ENCODE data around the gene RPS6KB2.

RPS6KB2 gene

DNA sequence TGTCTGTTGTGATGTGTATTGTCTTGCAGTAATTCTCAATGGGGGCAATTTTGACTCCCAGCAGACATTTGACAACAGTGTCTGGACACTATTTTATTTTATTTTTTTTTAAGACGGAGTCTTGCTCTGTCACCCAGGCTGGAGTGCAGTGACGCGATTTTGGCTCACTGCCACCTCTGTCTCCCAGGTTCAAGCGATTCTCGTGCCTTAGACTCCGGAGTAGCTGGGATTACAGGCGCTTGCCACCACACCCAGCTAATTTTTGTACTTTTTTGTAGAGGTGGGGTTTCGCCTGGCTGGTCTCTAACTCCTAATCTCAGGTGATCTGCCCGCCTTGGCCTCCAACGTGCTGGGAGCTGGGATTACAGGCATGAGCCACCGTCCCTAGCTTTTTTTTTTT lies 1.4 kb downstream of the RPS6KB2 start:
- no peak overlapping the region for H3K4me3 ChIP-seq (ENCODE audit: severe bottlenecking)
- no peak for DNase-seq (ENCODE audit: low spot score)
- ATAC-seq (ENCODE audit: low read depth) = no peak
- TF ChIP-seq, protein P1, sequence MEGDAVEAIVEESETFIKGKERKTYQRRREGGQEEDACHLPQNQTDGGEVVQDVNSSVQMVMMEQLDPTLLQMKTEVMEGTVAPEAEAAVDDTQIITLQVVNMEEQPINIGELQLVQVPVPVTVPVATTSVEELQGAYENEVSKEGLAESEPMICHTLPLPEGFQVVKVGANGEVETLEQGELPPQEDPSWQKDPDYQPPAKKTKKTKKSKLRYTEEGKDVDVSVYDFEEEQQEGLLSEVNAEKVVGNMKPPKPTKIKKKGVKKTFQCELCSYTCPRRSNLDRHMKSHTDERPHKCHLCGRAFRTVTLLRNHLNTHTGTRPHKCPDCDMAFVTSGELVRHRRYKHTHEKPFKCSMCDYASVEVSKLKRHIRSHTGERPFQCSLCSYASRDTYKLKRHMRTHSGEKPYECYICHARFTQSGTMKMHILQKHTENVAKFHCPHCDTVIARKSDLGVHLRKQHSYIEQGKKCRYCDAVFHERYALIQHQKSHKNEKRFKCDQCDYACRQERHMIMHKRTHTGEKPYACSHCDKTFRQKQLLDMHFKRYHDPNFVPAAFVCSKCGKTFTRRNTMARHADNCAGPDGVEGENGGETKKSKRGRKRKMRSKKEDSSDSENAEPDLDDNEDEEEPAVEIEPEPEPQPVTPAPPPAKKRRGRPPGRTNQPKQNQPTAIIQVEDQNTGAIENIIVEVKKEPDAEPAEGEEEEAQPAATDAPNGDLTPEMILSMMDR (IDR thresholded peaks at IDR 0.05; ENCODE audit: poor library complexity, severe bottlenecking) = no peak
- H3K4me1 ChIP-seq (ENCODE audit: insufficient read depth, poor library complexity, severe bottlenecking) = peaks cover 4% of the 10 kb centered on the region
- peak overlapping the region; percentile 39 for H3K27ac ChIP-seq (ENCODE audit: poor library complexity, severe bottlenecking)
- no peaks in the 10 kb centered on the region for H3K9me3 ChIP-seq (ENCODE audit: severe bottlenecking)
- no peaks in the 10 kb centered on the region for H3K27me3 ChIP-seq (ENCODE audit: insufficient read depth, poor library complexity, severe bottlenecking)
- H3K36me3 ChIP-seq (ENCODE audit: low read depth) = peaks cover 54% of the 10 kb centered on the region

DNA sequence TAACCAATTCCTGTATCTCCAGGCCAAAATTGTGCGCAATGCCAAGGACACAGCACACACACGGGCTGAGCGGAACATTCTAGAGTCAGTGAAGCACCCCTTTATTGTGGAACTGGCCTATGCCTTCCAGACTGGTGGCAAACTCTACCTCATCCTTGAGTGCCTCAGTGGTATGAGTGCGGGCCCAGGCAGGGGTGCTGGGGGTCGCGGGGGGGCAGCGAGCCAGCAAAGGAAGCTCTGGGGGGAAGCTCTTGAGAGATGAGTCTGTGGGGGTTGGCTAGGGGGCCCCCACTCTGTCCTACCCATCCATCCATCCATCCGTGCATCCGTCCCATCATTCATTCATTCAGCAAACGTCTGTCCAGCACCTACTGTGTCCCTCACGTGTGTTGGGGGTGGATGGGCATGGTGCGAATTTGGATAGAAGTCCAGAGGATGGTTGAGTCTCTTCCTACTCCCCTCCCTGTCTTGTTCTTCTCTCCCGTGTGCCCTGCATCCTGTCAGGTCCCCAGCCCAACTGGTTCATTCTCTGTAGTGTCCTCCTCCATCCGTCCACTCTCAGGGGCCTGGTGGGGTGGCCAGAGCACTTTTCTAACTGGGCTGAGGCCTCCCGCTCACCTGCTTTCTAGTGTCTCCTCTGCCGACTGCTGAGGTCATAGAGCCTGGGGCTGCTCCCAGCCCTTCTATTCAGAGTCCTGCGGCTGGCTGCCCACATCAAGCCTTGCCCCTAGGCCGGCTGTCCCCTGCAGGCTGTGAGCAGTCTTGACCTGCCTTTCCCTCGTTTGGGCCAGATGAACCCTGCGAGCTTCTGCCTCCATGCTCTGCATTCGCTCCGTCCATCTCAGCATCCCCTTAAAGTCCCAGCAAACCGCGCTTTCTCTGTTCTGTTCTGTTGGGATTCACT lies 3.3 kb downstream of the RPS6KB2 start:
- ATAC-seq (ENCODE audit: low read depth) (no peak), DNase-seq (ENCODE audit: low spot score) (no peak)
- Histone ChIP-seq H3K9me3 (ENCODE audit: severe bottlenecking) (no peaks in the 10 kb centered on the region), H3K27me3 (ENCODE audit: insufficient read depth, poor library complexity, severe bottlenecking) (no peaks in the 10 kb centered on the region), H3K36me3 (ENCODE audit: low read depth) (peaks cover 54% of the 10 kb centered on the region), H3K4me1 (ENCODE audit: insufficient read depth, poor library complexity, severe bottlenecking) (peaks cover 4% of the 10 kb centered on the region), H3K4me3 (ENCODE audit: severe bottlenecking) (no peak overlapping the region), H3K27ac (ENCODE audit: poor library complexity, severe bottlenecking) (no peak overlapping the region)
- TF ChIP-seq, protein P1 (IDR thresholded peaks at IDR 0.05; ENCODE audit: poor library complexity, severe bottlenecking) = no peak

DNA sequence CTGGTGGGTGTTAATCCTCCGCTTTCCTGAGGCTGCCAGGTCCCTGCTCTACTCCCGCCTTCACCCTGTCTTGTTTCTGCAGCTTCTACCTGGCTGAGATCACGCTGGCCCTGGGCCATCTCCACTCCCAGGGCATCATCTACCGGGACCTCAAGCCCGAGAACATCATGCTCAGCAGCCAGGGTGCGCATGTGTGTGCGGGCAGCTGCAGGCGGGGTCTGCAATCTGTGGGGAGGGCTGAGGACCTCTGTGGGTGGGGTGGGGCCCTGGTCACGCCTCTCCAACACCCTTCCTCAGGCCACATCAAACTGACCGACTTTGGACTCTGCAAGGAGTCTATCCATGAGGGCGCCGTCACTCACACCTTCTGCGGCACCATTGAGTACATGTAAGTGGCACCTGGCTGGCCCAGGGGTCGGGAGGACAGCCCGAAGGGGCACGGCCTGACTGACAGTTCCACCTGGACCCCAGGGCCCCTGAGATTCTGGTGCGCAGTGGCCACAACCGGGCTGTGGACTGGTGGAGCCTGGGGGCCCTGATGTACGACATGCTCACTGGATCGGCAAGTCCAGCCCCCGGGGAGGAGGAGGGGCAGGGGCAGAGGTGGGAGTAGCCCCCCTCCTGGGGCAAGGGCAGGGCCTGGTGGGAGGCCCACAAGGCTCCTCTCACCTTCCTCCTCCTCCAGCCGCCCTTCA lies 4.5 kb downstream of the RPS6KB2 start:
- peaks cover 57% of the 10 kb centered on the region for H3K36me3 ChIP-seq (ENCODE audit: low read depth)
- no peaks in the 10 kb centered on the region for H3K27me3 ChIP-seq (ENCODE audit: insufficient read depth, poor library complexity, severe bottlenecking)
- H3K9me3 ChIP-seq (ENCODE audit: severe bottlenecking) = no peaks in the 10 kb centered on the region
- DNase-seq (ENCODE audit: low spot score) (no peak), ATAC-seq (ENCODE audit: low read depth) (no peak)
- H3K4me3 ChIP-seq (ENCODE audit: severe bottlenecking) = no peak overlapping the region
- H3K27ac ChIP-seq (ENCODE audit: poor library complexity, severe bottlenecking) = no peak overlapping the region
- H3K4me1 ChIP-seq (ENCODE audit: insufficient read depth, poor library complexity, severe bottlenecking) = peaks cover 4% of the 10 kb centered on the region
- TF ChIP-seq, protein P1 (IDR thresholded peaks at IDR 0.05; ENCODE audit: poor library complexity, severe bottlenecking) = no peak

DNA sequence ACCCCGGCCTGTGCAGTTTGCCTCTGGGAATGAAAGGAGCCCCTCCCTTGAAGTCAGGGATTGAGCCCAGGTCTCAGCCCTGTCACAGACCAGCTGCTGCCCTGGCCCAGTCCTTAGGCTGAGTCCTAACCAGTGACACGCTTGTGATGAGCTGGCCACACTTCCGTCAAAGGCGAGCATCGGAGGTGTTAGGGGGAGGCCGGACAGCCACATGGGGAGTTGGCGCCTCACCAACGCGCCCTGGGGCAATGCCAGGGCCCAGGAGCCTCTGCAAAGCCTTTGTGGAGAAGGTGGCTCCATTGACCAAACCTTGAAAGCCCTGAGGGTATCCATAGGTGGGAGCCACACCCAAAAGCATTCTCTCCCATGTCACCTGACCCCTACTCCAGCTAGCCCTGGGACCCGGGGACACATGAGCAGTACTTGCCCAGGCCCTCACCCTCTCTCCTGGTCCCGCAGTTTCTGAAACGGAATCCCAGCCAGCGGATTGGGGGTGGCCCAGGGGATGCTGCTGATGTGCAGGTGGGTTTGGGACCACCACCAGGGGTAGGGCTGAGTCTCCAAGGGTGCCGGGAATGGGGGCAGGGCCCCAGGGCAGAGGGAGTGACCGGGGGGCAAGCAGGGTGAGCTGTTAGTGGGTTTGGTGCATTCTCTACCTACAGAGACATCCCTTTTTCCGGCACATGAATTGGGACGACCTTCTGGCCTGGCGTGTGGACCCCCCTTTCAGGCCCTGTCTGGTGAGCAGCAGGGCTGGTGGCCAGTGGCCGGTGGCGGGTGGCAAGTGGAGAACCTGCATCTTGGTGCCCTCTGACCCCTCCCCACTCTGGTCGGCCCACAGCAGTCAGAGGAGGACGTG lies 5.5 kb downstream of the RPS6KB2 start:
- no peak overlapping the region for H3K27ac ChIP-seq (ENCODE audit: poor library complexity, severe bottlenecking)
- DNase-seq (ENCODE audit: low spot score) (no peak), ATAC-seq (ENCODE audit: low read depth) (no peak)
- H3K27me3 ChIP-seq (ENCODE audit: insufficient read depth, poor library complexity, severe bottlenecking) = no peaks in the 10 kb centered on the region
- H3K4me3 ChIP-seq (ENCODE audit: severe bottlenecking) = no peak overlapping the region
- no peaks in the 10 kb centered on the region for H3K9me3 ChIP-seq (ENCODE audit: severe bottlenecking)
- TF ChIP-seq, protein P1 (IDR thresholded peaks at IDR 0.05; ENCODE audit: poor library complexity, severe bottlenecking) = no peak
- peaks cover 58% of the 10 kb centered on the region for H3K36me3 ChIP-seq (ENCODE audit: low read depth)
- peaks cover 4% of the 10 kb centered on the region for H3K4me1 ChIP-seq (ENCODE audit: insufficient read depth, poor library complexity, severe bottlenecking)

Data from RWPE2 (cell line).